ENCODE results near the gene NOP53.
"Not testable (repeated sequence)": the region's sequence is repeated elsewhere in the genome, so short reads cannot be mapped to it uniquely, and the experiment has no call there.

The NOP53 gene

DNA sequence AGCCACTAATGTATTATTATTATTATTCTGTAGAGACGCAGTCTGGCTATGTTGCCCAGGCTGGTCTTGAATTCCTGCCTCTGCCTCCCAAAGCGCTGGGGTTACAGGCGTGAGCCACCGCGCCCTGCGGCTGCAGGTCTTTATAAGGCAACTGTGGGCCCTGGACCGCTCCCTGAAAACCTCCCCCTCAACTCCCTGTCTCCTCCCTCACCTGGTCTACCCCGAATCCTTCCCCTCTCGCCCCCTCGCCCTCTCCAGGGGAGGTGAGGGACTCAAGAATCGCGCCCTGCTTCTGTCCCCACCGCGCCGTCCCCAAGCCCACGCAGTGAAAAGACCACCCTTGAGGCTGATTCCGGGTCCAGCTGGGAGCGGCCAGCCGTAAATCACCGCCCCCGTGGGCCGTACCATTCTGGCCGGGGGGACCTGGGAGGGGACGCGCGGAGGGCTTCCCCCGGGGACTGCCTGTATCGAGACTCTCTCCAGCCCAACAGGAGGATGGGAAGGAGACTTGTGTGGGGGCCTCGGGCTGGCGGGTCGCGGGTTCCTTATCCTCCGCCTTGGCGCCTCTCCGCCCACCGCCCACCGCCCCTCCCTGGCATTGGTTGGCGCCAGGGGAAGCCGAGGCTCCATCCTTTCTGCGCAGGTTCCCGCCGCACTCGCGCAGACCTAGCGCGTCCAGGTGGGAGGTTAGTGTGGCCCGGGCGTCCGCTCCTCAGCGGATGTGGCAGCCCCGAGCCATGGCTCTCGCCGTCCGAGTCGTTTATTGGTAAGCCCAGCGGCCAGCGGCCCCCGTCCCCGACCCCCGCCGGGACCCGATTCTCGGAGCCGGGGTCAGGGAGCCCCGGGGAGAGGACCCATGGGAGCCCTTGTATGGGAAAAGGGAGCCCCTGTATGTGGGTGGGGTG lies 33.0 kb downstream of the NOP53 start, which contains the start of gene SELENOW:
SELENOW (plus strand) TSS at position 655 of the 905 bp plus-strand sequence; CDS start at position 738, 83 bp downstream.
- peak; percentile 76 to 78 for DNase-seq

DNA sequence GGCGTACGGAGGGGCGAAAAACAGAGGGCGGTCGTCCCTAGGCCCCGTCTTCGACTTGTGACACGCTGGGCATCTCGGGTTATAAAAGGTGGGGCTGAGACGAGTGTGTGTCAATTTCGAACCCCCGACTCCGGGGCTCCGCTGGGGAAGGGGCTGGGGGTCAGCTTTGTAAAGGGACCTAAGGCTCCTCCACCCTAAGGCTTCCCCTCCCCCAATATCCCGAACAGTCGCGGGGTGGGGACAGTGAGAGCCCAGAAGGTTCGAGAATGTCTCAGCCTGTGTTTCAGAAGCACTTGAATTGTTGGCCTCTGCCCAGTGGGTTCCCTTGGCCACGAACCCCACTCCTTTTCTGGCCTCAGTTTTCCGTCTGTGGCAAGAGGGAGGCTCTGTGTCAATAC lies 33.6 kb downstream of the NOP53 start:
- peak in 1 of 2 donors; percentile 22 for DNase-seq

DNA sequence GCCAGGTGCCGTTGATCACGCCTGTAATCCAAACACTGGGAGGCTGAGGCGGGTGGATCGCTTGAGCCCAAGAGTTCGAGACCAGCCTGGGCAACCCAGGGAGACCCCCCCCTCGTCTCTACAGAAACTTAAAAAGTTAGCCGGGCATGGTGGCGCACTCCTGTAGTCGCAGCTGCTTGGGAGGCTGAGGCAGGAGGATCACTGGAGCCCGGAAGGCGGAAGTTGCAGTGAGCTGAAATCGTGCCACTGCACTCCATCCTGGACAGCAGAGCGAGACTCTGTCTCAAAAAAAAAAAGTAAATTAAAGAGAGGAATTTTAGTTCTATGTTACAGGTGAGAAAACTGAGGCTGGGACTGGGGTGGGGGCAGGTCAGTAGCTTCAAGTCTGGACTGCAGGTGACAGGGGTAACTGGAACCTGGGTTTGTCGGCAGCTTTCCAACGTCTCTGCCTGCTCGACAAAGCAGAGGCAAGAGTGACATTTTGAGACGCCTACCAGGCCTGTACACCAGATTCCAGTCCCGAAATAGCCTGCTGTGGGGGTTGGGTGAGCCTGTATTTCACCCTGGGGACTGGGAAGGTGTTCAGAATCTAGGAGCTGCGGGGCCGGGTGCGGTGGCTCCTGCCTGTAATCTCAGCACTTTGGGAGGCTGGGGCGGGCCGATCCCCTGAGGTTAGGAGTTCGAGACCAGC lies 34.3 kb downstream of the NOP53 start:
- DNase-seq = no peak

DNA sequence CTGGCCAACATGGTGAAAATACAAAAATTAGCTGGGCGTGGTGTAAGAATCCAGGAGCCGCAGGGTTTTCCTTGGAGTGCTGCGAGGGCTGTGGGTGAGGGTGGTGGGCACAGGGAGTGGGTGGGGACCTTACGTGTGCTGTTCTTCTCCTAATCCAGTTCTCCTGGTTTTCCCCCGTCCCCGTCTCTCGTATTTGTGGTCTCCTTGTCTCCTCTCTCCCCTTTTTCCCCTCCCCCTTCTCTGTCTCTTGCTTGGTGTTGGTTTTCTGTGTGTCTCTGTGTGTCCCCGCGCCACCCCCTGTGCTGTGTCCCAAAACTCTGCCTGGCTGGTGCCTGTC lies 34.8 kb downstream of the NOP53 start:
- DNase-seq = no peak

DNA sequence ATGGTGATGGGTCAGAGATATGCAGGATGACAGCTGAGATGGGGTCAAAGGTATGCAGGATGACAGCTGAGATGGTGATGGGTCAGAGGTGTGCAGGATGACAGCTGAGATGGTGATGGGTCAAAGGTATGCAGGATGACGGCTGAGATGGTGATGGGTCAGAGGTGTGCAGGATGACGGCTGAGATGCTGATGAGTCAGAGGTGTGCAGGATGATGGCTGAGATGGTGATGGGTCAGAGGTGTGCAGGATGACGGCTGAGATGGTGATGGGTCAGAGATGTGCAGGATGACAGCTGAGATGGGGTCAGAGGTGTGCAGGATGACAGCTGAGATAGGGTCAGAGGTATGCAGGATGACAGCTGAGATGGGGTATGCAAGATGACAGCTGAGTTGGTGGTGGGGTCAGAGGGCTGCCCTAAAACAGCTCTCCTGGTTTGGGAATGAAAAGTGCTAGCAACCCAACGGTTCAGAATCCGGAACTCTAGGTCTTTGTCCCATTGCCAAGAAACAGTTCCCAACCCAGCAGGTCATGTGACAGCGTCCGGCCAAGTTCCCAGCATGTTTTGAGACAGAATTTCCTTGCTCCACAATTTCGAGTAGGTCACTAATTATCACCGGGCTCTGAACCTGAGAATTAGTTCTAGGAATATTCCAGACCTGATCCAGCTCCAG lies 36.4 kb downstream of the NOP53 start:
- DNase-seq = no peak

DNA sequence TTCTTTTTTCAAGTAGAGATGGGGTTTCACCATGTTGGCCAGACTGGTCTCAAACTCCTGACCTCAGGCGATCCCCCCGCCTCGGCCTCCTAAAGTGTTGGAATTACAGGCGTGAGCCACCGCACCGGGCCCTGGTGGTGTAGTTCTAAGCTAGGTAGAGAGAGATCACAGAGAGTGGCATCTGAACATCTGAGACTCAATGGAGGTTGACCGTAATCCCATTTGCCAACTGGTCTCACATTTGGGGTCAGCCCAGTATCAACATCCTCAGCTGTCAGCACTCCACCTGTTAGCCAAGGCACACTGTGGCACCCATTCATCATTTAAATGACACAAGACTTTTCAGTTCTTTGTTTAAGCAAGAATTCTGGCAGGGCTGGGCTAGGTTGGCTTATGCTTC lies 41.2 kb downstream of the NOP53 start:
- DNase-seq = no peak

DNA sequence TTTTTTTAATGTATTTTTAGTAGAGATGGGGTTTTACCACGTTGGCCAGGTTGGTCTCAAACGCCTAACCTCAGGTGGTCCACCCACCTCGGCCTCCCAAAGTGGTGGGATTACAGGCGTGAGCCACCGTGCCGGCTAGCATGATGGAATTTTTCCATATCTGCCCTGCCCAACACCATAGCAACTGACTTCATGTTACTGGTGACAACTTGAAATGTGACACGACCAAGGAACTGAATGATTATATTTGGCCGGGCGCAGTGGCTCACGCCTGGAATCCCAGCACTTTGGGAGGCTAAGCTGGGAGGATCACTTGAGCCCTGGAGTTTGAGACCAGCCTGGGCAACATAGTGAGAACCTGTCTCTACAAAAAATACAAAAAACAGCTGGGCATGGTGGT lies 42.0 kb downstream of the NOP53 start:
- not testable (repeated sequence) for DNase-seq

DNA sequence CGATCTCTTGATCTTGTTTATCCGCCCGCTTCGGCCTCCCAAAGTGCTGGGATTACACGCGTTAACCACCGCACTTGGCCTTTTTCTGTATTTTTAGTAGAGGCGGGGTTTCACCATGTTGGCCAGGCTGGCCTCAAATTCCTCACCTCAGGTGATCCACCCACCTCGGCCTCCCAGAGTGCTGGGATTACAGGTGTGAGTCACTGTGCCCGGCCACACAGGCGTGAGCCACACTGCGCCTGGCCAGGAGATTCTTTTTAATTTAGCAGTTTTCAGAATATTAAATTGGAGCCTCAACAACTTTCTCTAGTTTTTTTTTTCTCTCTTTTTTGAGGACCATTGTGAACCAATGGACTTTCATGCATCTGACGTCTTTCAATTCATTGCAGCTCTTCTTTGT lies 44.5 kb downstream of the NOP53 start:
- DNase-seq = not testable (repeated sequence)

DNA sequence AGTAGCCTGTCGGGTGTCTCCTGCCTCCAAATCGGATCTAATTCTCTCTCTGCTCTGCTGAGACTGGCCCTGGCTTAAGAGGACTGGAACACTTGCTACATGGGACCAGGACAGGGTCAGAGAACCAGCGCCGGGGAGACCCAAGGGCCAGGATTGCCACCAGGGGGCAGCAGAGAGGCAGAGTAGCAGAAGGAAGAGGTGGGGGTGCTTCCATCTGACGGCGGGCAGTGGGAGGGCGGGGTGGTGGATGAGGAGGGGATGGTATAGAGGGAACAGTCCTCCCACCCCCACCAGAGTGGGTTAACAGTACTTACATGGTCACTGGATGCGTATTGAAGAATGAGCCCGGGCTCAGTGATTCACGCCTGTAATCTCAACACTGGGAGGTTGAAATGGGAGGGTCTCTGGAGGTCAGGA lies 45.1 kb downstream of the NOP53 start:
- DNase-seq = peak; percentile 84 to 90

DNA sequence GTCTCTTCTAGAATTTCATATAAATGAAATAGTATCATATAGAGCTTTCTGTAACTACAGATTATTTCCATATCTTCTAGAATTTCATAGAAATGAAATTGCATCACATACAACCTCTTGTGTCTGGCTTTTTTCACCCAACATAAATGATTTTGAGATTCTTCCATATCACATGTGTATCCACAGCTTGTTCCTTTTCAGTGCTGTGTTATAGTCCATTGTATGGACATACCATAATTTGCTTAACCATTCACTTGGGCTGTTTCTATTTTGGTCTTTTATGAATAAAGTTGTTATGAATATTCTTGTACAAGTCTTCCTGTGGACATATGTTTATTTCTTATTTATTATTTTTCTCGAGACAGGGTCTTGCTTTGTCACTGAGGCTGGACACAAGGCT lies 47.3 kb downstream of the NOP53 start:
- no peak for DNase-seq

DNA sequence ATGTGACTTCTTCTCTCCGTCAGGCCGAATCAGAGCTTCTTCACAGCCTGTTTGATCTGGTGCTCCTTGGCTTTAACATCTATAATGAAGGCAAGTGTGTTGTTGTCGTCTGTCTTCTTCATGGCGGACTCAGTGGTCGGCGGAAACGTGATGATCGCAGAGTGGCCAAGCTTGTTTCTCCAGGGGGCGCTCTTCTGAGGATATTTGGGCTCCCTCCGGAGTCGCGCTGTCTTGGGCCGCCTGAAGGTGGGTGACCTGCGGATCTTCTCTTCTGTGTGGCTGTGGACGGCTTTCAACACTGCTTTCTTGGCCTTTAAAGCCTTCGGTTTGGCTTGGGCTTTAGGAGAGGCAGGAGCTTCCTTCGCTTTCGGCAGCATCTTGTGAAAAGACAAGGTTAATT lies 49.2 kb downstream of the NOP53 start:
- DNase-seq = no peak

DNA sequence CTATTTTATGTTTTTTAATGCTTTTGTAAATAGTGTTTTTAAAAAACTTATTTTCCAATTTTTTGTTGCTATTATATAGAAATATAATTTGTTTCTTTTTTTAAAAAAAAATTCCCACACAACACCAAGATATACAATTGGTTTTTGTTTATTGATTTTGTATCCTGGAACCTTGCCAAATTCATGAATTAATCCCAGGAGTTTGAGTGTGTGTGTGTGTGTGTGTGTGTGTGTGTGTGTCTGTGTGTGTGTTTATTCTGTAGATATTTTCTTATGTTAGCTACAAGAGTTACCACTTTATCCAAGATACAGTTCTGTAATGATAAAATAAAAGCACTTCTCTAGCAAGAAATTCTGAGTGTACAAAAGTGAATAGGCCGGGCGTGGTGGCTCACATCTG lies 51.4 kb downstream of the NOP53 start:
- no peak for DNase-seq

DNA sequence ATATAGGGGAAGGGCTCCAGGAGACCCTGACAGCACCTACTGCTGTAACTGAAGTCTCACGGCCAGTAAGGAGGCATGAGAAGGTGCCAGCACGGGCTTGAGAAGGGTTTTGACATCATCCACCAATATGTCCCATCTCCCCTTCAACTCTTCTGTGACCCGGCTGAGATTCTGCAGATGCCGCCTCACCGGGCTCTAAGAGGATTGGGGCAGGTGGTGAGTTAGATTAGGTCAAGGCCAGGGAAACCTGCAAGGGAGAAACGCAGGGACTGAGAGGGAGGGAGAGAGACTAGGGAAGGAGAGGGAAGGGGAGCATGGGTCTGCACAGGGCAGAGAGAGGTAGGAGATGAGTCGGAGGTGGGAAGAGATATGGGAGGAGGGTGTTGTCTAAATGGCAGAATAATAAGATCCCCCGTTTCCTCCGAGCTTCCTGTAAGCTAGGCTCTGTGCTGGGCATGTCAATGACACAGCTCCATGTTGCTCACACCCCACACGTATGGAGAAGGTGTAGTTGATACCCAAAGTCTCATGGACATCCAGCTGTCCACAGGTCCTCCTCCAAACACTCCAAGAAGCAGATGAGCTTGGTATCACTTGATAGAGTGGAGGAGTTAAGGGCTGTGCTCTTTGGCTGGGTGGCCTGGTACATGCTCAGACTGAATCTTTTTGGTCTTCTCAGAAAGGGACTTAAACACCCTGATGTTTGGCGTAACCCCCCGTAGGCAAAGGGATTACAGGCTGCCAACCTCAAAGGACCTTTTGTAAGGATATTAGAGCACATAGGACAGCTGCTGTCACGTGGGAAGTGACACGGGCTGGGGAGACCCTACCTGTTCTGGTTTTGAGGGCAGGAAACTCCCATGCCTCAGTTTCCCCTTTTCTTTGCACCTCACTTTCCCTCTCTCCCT lies 52.9 kb downstream of the NOP53 start:
- DNase-seq = no peak

DNA sequence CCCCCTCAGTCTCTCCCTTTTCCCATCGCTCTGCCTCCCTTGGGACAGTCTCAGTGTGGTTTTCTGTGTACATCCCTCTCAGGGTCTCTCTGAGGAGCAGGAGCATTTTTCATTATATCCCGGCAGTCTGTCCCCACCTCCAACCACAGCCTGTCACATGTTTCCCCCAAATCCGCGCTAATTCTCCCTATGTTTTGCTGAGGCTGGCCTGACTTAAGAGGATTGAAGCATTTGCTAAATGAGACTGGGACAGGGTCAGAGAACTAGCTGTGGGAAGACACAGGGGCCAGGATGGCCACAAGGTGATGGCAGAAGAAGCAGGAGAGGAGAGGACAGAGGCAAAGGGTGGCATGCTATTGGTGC lies 53.5 kb downstream of the NOP53 start:
- DNase-seq = no peak

DNA sequence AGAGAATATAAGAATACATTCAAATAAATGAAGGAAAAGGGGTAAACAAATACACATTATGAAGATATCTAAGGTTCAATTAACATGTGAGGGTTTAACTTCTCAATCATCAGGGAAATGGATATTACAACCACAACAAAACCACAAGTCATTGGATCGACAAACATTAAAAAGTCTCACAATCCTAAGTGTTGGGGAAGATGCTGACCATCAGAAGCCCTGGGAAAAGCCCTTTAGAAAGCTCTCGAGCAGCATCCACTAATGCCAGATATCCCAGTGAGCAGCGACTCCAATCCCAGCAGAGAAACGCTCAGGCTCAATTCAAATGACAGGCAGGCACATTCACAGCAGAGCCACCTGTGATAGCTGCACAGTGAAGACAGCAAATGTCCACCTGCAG lies 55.9 kb downstream of the NOP53 start:
- DNase-seq = no peak

DNA sequence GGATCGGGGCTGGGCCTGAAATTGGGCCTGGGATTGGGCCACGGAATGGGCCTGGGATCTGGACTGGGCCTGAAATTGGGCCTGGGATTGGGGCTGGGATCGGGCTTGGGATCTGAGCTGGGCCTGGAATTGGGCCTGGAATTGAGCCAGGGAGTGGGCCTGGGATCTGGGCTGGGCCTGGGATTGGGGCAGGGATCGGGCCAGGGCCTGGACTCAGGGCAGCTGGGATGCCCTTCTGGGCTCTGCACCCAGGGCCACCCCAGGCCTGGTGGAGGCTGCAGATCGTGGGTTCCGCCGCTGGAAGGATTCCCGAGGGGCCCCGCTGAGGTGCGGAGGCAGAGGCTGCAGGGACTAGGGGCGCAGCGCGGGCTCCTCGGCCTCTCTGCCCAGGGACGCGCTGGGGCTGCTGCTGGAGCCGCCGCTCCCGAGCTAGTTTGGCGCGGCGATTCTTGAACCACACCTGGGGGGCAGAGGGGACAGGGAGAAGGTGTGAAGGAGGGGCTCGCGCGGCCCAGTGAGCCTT lies 57.2 kb downstream of the NOP53 start:
- DNase-seq = no peak

DNA sequence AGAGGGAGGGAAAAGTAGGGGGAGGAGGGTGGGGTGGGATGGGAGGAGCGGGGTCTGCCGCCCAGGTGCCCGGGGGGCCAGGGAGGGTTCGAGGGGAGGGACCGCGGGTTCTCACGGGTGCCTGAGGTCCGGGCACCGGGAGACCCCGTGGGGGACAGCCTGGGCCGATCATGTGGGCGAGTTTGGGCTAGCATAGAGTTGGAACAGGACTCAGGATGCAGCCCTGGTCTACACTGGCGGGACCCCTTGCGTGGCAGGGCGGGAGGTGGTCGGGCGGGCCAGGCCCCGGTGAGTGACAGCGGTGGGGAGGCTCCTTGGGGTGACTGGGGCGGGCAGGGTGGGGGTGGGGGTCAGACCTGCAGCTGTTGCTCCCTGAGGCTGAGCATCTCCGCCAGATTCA lies 57.8 kb downstream of the NOP53 start:
- DNase-seq = not testable (repeated sequence)

DNA sequence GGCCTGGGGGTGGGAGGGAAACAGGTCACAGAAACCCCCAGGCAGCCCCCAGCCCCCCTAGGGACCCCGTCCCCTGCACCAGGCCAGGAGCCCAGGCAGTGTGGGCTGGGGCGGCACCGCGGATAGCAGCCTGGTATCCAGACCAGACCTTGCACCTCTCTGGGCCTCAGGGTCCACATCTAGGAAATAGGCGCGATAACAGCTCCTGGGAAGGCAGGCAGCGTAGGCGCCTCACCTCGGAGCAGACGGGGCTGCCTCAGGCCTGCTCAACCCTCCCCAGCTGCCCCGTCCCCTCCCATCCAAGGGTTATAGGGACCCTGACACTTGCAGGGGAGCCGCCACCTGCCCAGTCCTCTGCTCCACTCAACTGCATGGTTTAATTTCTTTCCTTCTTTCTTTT lies 58.3 kb downstream of the NOP53 start:
- not testable (repeated sequence) for DNase-seq

DNA sequence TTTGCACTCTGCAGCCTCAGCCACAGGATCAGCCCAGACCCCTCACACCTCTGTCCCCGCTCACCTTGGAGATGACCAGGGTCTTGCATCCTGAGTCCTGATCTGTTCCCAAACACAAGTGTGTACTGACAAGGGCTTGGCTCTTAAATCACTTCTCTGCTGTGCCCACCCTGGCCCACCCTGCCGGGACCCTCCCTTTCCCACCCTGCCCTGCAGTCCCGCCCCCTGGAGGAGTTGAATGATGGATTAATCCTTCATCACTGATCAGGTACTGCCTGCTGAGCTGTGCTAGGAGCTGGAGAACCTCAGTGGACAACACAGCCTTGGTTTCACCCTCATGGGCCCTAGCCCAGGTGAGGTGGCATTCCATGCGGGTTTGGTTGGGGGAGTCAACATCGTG lies 59.1 kb downstream of the NOP53 start, which contains the start of gene TPRX1:
TPRX1 (minus strand) TSS at position 101 of the 400 bp plus-strand sequence; CDS start at position 89, 12 bp downstream.
- DNase-seq = not testable (repeated sequence)

DNA sequence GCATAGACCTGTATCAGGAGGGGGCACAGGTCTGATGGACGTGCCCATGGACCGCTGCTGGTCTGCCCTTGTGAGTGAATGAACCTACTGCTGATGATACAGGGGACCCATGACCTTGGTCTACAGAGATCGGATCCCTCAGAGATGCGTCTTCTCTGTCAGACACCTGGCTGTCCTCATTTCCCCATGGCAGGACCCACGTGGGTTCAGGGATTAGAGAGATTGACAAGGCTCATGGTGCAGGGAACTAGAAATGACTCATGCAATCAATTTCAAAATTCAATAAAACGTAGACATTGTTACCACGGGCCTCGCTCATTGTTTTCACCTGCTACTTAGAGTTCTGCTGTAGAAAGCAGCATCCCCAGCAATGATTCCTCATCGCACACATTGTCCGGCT lies 60.0 kb downstream of the NOP53 start:
- DNase-seq = no peak

DNA sequence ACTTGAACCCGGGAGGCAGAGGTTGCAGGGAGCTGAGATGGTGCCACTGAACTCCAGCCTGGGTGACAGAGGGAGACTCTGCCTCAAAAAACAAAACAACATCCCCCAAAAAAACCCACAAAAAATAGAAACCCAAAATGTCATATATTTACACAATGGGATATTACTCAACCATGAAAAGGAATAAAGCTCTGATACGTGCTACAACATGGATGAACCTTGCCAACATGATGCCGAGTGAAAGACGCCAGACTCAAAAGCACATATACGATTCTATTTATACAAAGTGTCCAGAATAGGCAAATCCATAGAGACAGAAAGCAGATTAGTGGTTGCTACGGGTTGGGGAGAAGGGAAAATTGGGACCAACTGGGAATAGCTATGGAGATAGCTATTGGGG lies 61.1 kb downstream of the NOP53 start:
- DNase-seq = no peak

Data from activated CD4-positive, alpha-beta T cell treated with anti-CD3 and anti-CD28 coated beads for 4 hours (primary cell).